SKM-1 treated with dmso at 0.1 percent for 144 hours (cell line): ENCODE results near the gene TBCK.

Experiments used
- DNase-seq: peaks from one replicate; lab custom pipeline; 2025; ENCODE audit not compliant: unreplicated experiment; lab: John Stamatoyannopoulos, UW

The TBCK gene

DNA sequence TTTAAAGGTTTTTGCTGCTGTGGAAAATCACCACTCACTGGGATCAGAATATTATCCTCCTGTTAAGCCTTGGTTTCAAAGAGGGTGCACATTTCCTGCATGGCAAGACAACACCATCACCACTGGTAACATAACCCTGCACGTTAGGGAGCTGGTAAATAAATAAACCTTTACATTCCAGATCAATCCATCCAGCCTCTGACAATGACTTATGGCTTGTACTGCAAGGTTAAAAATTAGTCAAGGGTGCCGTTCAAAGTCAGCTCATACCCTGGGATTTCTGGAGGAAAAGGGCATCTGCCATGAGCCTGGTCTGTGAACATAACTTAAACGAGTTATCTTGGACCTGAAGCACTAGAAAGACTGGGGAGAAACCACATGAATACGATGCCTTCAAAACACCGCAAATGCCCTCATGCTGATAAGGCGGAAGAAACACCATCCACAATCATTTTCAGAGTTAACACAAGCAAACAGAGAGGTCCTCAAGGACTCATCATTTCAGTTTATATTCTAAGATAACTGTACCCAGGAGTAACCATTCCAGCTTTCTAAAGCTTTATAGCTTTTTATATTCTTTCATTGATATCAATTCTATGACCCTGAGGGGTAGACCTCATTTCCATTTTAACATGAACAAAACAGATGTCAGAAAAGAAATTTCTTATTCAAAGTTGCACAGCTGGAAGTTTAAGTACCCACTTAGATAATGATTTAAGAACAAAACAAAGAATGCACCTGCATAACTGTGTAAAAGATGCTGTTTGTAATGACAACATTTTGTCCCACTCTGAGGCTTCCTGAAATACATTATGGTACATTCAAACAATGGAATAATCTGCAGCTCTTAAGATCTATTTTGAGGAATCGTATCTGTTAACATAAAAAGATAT lies 317.6 kb downstream of the TBCK start:
- DNase-seq = no peak

DNA sequence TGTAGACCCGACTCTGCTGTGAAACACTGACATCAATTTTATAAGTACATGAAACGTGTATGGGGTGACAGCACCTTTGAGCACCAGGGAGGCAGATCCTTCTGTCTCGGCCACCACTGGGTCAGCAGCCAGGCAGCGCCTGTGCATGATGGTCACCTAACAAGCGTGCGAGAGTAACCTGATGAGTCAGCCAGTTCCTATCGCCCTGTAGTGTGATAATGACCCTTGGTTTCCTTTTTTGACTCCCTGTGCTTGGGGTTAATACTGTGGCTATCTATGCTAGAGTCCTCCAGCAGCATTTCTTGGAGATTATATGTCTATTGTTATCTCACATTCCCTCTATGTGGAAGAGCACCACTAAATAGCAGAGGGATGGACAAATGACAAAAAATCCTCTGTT lies 319.2 kb downstream of the TBCK start:
- DNase-seq = no peak

DNA sequence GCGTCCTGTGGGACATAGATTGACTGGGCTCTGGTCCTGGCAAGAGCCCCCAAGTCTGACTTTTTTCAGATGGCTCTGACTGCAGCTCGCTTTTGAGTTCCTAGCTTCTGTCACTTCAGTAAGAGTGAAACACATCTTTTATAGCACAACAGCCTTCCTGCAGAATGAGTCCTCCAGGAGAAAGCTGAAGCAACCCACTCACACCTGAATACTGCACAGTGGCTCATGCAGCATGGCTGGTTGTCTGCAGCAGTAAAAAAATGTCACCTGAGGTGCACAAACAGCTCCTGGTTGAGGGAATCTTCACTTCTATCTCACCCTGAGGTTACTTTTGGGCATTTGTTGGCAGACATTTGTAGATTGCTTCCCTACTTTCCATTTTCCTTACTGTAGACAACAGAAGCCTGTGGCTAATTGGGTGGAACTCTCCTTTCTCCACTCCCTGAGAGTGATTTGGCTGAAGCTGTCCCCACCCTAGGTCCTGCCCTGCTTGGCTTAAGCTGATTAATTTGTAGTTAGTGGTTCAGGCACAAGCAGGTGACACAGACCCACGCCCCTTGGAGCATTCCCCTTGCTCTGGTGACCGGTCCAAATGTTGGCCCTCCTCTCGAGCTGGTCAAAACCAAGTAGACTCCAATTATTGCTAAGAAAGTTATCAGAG lies 321.0 kb downstream of the TBCK start:
- DNase-seq = no peak

DNA sequence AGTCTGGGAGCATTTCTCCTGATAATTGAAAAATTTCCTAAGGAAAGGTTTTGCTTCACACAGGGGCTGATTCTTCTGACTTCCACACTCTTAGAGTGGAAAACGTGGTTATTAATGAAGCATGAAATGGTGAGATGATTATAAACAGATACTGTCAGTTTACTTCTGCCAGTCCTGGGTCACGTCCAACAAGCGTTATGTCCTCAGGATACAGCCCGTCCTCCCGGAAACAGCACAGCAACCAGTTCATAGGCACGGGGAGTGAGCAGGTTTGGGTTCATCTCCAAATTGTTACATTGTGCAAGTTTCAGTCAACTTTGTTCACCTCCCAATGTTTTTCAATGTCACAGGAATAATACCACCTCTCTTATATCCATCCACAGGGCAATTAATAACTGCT lies 321.9 kb downstream of the TBCK start:
- DNase-seq = no peak

DNA sequence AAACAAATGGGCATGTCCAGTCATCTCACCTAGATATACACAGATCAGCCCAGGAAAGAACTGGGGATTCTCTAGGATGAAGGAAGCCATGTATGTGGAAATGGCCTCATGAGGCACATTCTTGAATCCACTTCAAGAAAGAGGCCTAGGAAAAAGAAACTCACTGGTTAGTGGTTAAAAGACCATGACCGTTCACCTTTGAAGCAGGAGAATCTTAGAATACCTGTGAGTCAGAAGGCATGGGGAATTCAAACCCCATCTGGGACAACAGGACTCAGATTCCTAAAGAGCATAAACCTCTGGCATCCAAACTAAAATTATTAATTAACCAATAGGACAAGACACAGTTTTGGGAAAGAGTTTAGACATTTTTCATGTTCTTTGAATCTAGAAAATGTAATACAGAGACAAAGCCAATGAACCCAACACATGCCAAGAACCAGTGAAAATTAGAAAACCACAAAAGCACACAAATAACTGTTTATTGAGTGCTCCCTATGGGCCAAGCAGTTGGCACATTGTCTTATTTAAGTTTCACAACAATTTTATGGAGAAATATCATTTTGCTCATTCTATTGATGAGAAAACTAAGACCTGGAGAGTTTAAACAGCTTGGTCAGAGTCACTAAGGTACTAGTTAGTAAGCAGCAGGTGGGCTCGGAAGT lies 323.2 kb downstream of the TBCK start:
- DNase-seq = no peak

DNA sequence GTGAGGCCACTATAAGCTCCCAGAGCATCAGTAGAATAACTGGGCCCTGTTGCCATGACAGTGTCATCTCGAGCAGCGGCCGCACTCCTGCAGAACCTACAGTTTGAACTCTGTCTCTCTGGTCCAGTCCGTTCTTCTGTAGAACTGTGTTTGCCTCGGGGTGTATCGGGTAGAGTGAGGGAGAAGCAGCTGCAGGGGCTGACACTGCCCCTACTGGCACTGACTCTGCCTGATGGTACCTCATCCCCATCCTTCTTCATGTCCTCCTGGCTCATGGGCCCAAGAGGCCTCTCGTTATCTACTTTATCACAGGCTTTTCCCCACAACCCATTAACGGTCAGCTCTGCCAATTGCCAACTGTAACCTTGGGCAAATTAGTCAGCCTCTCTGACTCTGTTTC lies 324.3 kb downstream of the TBCK start:
- DNase-seq = no peak
